HG03565 (cell line): Measurements from ENCODE around the gene KCNK15.
"Not testable (repeated sequence)": the region's sequence is repeated elsewhere in the genome, so short reads cannot be mapped to it uniquely, and the experiment has no call there.

ENCODE experiments used
- ATAC-seq: cut with Tn5 transposase; IDR thresholded peaks from one replicate; pipeline ENCODE4 v1.9.1; 2021; ENCODE audit warnings: mild to moderate bottlenecking, moderate library complexity; ENCODE audit not compliant: unreplicated experiment

The KCNK15 gene

DNA sequence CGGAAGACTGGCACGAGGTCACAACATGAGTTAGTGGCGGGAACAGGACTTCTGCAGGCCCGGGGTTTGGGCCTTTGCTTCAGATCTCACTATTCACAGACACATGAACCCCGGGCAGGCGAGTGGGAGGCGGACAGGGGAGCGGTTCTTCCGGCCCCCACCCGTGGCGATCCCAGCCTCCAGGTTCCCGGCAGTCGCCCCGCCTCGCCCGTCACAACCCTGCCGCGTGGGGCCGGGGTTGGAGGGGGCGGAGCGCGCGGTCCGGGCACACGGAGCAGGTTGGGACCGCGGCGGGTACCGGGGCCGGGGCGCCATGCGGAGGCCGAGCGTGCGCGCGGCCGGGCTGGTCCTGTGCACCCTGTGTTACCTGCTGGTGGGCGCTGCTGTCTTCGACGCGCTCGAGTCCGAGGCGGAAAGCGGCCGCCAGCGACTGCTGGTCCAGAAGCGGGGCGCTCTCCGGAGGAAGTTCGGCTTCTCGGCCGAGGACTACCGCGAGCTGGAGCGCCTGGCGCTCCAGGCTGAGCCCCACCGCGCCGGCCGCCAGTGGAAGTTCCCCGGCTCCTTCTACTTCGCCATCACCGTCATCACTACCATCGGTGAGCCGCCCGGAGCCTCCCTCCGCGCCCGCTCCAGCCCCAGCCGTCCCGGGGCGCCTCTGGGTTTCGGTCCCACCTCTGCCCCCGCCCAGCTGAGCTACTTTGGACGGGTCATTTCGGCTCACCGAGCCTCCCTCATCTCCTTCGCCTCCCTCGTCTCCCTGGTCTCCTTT lies at the start of gene KCNK15:
KCNK15 (plus strand) TSS at position 268 of the 769 bp plus-strand sequence; CDS start at position 314, 46 bp downstream.
- ATAC-seq: no peak

DNA sequence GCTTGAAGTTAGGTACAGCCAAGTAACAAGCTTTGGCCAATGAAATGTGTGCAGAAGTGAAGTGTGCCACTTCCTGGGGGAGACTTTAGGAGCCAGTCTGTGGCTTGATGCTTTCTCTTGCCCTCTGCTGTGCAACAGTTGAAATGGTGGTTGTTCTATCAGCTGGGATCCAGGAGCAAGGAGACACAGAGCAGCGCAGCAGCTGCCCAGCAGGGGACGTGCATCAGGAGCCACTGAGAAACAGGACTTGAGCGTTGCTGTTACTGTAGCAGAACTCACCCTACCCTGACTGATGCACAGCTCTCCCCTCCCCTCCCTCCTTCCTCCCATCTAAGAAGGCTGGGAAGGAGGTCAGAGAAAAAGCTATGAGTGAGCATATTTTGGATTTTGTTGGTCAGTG lies 49.4 kb upstream of the KCNK15 start:
- no peak for ATAC-seq

DNA sequence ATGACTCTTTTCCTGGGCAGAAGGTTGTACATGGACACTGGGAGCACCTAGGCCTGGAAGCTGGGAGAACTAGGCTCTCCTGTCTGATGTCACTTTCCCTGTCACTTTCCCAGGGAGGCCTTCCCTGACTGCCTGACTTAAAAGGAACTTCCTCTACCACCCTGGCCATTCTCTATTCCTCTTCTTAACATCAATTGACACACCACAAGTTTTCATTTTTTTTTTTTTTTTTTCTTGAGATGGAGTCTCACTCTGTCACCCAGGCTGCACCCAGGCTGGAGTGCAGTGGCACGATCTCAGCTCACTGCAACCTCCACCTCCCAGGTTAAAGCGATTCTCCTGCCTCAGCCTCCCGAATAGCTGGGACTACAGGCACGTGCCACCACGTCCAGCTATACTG lies 48.6 kb upstream of the KCNK15 start:
- ATAC-seq: not testable (repeated sequence)

DNA sequence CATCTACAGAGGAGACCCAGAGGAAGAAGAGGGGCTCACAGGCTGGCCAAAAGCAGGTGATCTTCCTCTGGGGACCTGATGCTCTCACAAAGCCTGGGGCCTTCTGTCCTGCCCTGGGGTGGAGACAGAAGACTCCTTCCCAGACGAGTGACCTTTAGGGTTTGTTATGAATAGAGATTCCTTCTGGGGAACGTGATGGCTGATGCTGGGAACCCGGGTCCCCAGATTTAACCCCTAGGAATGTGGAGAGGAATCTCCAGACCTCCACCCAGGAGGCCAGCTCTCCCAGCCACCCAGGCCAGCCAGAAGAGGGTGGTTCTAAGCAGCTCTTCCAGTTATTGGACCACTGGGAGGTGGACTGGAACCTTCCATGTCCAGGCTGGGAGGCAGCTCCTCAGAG lies 47.3 kb upstream of the KCNK15 start:
- no peak for ATAC-seq

DNA sequence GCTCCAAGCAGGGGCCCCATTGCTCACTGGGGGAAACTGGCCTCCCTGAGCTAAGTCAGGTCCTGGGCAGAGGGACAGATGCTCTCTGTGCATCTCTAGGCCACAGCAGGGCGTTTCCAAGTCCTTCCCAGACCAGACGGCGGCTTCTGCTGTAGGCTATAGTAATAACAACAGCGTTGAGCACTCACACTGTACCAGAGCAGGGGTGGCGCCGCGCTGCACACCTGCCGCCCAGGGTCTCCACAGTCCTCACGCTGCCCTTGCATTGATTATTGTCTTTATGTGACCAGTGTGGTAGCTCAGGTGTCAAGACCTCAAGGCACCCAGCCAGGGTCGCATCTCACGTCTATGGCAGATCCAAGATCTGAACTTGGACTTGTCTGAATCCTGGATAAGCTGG lies 45.4 kb upstream of the KCNK15 start:
- ATAC-seq: no peak

DNA sequence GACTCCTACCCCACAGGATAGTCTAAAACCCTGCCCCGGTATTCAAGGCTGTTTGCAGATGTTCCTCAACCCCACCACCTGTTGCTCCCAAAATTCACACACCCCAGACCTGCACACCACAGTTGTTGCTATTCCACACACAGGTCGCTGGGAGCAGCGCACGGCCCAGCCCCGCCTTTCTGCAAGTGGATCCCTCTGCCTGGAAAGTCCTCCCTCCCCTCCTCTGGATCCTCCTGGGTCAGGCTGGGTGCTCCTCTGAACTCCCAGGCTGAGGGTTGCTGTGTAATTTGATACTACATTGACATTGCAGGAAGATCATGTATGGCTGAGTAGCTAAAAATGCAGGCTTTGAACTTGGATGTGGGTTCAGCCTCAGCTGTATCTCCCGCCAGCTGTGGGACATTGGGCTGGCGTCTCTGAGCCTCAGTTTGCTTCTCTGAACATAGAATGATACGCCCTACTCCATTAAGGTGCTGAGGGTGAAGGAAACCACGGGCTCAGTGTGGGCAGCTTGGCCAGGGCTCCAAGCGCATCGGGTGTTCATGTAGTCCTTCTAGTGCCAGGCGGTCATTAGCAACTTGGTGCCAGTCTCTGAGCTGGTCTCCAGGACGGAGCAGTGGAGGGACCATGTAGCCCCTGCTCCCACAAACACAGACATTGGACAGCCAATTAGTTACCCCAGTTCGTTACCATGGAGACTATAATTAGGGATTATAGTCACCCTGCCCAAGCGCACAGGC lies 44.4 kb upstream of the KCNK15 start:
- ATAC-seq: no peak

DNA sequence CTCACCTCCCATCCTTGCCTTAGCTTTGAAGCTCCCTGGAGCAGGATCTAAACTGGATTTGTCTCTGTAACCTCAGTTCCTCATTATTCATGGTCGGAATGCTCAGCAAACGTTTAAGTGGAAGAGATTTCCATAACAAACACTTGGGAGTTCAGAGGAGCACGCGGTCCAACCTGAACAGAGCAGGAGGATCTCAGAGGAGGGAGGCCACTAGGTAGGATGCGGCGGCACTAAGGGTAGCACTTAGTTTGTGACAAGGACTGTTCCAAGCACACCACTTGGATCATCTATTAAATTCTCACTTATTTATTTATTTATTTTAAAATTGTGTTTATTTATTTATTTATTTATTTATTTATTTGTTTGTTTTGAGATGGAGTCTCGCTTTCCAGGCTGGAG lies 43.8 kb upstream of the KCNK15 start:
- ATAC-seq: no peak

DNA sequence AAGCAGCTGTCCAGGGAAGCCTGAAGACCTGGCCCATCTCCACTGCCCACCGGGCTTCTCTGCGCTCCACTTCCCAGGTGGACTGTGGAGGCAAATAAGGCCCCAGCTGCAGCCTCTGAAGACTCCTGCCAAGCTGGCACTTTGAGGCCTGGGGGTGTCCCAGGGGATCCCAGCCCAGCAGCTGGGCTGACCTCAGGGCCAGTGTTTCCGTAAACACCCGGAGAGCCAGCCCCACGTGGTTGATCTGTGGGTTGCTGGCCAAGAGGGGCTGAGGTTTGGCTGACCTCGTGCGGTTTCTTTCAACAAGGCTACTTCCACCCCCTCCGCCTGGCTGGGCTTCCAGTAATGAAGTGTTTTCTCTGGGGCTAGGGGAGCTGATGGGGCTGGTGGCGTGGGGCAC lies 42.9 kb upstream of the KCNK15 start:
- no peak for ATAC-seq

DNA sequence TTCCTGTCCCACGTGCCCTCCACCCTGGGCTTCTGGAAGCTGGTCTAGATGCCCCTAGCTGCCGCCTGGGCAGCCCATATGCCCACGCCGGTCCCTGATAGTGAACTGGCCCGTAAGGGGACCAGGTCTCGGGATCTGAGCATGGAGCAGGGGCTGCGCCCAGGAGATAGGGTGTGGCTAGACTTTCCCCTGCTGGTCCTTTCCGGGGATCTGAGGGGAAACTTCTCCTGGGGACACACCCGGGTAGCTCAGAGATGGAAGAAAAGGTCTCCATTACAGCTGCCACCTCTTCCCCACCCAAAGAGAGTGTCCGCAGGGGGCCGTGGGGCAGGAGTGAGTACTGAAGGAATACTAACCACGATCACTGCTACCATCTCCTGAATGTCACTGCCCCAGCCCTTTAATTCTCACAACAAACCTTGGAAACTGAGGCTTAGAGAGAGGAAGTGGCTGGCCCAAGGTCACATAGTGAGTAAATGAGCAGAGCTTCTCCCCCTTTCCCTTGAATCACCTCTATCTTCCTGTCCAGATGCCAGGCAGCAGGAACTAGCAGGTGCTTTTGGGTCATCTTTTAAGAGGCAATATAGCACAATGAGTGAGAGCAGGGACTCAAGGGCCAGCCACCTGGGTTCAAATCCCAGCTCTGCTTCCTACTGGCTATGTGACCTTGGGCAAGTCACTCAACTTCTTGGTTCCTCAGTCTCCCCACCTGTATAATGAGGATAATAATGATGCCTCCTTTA lies 42.3 kb upstream of the KCNK15 start:
- ATAC-seq: no peak

DNA sequence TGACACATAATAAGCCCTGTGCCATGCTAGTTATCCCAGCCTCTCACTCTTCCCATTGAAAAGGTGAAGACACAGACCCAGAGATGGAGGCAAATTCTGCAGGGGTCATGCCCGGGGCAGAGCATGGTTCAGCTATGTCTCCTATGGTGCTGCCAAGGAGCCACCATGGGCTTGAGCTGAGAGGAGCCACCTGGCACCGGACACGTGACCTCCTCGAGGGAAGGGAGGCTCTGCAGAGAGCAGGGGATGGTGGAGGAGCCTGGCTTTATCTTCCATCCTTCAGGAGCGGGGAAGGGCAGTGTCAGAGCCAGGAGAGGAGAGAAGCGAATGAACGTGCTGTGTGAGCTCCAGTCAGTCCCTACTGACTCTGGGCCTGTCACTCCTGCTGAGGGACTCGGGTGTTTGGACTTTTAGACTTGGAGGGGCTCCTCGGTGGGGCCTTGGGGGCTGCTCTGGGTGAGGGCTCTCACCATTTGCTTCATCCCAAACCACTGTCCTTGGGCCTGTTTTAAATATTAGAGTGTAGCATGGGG lies 41.6 kb upstream of the KCNK15 start:
- ATAC-seq: no peak

DNA sequence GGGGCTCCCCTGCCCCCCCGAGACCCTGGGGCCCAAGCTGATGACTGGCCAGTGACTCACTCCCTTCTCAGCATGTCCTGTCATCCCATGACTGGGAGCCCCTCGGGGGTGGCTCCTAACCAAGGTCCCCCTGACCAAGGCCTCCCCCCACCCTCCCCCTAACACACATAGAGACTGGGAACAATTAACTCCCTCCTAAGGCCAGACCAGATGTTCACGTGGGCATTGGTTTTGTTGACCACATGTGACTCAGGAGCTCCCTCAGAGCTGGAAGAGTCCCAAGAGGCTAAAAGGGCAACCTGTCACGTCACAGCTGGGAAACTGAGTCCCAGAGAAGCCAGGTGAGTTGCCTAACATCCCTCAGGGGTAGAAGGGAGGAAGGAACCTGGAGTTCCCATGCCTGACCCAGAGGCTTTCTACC lies 41.1 kb upstream of the KCNK15 start:
- no peak for ATAC-seq

DNA sequence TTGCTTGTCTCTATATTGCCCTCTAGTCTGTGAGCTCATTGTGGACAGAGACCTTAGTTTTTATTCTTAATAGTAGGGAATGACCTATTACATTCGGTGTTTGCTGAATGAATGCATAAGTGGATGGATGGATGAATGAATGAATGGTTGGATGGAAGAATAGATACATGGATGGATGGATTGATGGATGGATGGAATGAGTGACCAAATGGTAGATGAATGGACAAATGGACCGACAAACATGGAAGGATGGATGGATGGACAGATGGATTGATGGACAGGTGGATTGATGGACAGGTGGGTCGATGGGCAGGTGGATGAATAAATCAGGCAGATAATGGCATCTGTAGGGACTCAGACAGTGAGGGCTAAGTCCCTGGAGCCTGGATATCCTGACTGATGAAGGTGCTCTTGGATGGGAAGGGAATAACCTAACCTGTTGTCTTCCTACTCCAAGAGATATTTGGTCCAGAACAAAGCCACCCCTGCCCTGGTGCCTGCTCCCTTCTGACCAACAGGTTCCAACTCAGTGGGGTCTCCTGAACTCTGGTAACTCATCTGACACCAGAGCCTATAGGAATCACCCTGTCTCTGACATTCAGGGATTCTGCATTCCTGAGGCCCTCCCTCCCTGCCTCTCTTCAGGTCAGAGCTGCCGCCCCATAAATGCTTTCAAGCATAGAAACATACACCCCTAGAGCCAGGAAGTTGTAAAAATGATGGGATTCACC lies 40.1 kb upstream of the KCNK15 start:
- ATAC-seq: no peak

DNA sequence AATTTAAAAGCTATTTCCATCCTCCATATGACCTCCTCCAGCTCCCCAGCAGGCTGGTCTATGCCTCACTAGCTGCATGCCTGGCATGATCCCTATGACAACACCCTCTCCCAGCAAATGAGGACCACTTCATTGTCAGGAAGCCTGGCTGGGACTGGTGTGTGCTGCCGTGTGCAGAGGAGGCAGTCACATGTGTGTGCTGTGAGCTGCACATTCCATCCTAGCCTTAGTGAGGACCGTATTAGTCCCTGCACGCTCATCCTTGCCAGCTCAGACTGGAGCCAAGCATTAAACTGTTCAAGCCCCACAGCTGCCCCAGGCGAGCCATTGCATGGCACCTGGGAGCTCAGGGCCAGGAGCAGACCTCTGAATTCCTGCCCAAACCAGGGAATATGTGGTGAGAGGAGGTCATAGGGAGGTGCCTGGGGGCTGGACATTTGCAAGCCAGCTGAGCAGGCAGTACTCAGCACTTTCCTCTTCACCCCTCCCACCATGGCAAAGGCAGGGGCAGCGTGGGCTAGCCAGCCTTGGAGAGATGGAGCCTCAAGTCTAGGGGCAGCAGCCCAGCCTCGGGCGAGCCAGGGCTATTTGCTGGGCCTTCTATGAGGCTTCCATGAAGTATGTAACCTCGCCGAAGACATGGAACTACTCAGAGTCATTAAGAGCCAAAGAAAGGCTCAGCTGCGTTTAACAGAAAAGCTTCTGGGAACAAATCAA lies 39.2 kb upstream of the KCNK15 start:
- ATAC-seq: no peak

DNA sequence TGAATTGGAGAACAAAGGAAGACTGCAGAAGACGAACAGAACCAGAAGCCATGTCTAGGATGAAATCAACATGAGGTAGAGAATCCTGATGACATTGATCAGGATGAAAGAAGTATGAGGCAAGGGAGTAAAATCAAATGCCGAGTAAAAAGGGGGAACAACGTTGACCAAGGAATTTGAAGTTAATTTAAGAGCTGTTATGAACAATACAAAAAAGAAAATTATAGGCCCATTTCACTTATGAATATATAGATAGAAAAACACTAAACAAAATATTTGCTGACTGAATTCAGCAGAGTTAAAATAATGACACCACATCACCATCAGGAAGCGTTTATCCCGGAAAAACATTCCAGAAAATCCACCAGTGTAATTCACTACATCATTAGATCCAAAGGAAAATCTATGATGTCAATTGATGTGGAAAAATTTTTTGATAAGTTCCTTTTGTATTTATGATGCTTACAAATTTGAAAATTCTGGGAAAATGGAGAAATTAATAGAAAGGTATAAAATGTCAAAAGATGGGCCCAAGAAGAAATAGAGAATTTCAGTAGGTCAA lies 38.6 kb upstream of the KCNK15 start:
- no peak for ATAC-seq

DNA sequence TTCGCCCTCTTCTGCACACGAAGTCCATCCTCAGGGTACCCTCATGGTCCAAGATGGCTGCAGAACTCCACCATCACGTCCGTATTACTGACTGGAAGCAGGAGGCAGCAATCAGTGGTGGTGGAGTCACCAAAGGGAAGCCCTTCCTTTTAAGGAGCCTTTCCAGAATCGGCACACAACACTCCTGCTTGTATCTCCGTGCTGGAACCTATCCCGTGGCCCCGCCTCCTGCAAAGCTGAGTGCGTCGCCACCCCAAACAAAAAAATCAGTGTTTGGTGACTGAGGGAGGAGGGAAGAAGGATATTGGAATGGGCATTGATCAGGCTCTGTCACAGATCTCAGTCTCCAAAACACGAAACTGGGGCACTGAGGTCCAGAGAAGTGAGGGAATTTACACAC lies 36.3 kb upstream of the KCNK15 start:
- ATAC-seq: no peak

DNA sequence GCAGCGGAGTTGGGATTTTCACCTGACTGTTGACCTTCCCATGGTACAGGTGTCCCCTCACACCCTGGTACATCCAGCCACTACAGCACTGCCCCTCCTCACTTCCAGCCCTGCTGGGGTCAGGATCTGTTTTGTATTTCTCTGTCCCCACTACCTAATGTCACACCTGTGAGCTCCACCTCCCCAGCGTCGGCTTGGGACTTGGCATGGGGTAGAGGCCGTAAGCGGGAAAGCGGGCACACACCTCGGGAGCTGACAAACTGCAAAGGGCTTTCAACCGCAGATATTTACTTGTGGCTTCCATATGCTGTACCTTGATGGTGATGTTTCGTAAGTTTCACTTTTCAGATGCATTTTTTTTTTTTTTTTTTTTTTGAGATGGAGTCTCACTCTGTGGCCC lies 35.9 kb upstream of the KCNK15 start:
- no peak for ATAC-seq

DNA sequence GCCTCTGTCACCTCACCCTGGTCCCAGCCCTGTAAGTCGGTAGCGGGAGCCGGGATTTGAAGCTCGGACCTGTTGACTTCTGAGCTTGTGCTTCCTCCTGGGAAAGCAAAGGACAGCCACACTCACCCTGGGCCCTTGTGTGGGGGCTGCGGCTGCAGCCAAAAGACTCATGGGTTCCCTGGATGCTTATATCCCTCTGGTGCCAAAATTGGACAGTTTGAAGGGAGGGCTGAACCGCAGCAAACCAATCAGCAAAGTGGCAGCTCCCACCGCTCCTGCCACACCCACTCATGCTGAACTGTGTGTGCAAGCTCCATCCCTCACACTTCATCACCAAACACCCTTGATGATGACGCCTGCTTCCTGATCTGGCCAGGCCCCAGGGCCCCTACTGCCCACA lies 34.4 kb upstream of the KCNK15 start:
- ATAC-seq: no peak

DNA sequence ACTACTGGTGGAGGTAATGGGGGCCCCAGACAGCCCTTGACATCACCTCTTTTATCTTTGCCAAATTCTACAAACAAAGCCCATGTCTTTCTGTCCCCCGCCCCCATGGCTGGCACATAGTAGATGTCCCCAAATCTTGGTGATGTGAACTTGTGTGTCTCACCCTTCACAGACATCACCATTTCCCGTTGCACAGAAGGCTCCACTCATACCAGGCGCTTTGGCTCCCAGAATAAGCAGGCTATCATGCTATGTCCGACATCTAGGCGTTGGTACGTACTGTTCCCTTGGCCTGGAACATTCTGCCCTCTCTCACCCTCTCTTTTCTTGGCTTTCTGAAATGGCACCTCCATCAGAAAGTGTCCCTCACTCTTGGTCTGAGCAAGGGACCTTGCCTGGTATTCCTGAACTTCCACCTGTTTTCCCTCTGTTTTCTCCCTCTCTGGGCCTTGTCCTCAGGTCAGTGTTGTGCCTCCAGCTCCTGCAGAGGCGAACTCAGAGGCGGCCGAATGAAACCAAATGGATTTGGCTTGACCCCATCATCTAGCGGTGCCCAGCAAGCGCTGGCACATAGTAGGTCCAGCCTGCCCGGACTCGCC lies 31.5 kb upstream of the KCNK15 start:
- no peak for ATAC-seq

DNA sequence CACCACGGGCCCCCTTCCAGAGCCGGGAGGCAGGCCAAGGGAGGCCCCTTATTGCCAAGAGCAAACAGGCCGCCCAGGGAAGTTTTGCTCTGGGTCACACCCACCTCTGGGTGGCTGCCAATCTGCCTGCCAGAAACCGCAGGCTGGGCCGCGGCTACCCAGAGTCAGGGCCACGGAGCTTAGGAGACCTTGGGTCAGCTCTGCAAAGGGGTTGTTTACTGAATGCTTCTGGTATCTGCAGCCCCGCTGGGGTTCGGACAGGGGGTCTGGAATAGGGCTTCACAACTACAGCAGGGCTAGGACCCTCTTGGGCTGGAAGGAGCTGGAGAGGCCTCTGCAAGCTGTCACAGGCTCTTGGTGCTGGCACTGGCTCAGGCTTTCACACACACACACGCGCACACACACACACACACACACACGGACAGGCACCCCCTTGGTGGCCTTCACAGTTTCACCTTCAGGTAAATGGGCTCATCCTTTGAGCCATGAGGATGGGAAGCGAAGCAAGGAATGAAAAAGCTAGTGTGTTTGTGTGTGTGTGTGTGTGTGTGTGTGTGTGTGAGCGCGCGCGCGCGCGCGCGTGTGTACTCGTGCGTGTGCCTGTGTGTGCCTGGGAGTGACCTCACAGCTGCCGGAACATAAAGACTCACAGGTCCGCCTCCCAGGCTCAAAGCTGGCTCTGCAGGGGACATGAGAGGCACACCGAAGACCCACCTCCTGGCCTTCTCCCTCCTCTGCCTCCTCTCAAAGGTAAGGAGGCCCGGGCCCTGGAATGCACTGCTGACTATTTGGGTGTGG lies 30.8 kb upstream of the KCNK15 start, which contains the start of gene CCN5:
CCN5 (plus strand) TSS at position 669 of the 798 bp plus-strand sequence; CDS start at position 691, 22 bp downstream.
- no peak for ATAC-seq
